GM12875 (cell line): ENCODE measurements around the gene UST.
A peak's percentile ranks its signal among the peaks of the same experiment; 100 is the strongest.

ENCODE experiments used
- H3K4me3 ChIP-seq: one replicate; pipeline ENCODE4 v1.5.1; 2011; ENCODE audit warnings: low read depth, low read length, control low read depth
- CTCF ChIP-seq: IDR thresholded peaks from 2 replicates; pipeline ENCODE4 v1.5.1; 2011; ENCODE audit warnings: low read depth, mild to moderate bottlenecking, control low read depth, inconsistent platforms, low read length, moderate library complexity, borderline replicate concordance; ENCODE audit not compliant: insufficient read depth

Gene UST

GRCh38 chr6:149014631-149015534 lies 268.1 kb downstream of the UST start:
- TF ChIP-seq CTCF, result no peak
- no peak overlapping the region for H3K4me3 ChIP-seq

GRCh38 chr6:149015535-149016525 lies 269.0 kb downstream of the UST start:
- no peak overlapping the region for H3K4me3 ChIP-seq
- no peak for TF ChIP-seq CTCF

- H3K4me3 ChIP-seq, result no peak overlapping the region
- TF ChIP-seq CTCF, result no peak
Measured at GRCh38 chr6:149016716-149017115, 269.9 kb downstream of the UST start.

GRCh38 chr6:149020319-149020718 lies 273.5 kb downstream of the UST start:
- no peak for TF ChIP-seq CTCF
- H3K4me3 ChIP-seq, result no peak overlapping the region

- no peak for TF ChIP-seq CTCF
- no peak overlapping the region for H3K4me3 ChIP-seq
Measured at GRCh38 chr6:149024361-149024760, 277.5 kb downstream of the UST start.

- no peak overlapping the region for H3K4me3 ChIP-seq
- TF ChIP-seq CTCF, result no peak
Measured at GRCh38 chr6:149025061-149025460, 278.2 kb downstream of the UST start.

- no peak overlapping the region for H3K4me3 ChIP-seq
- TF ChIP-seq CTCF, result peak; percentile 26; the same call in 1 of the 2 replicates
Measured at GRCh38 chr6:149026530-149026942, 279.7 kb downstream of the UST start.
